Progenitor cell of endocrine pancreas (in vitro differentiated cells): ENCODE measurements around the gene COQ7. TPM values are rescaled to one million over a fixed set of nuclear protein-coding genes. Genes with fewer than 3 reads are reported as not detected.

ENCODE experiments used
- DNase-seq: peaks from one replicate; pipeline ENCODE4 v3.0.0; 2021; ENCODE audit warnings: low spot score; ENCODE audit not compliant: unreplicated experiment
- H3K27ac Mint-ChIP-seq: 2 replicates; pipeline ENCODE4 v1.8.0; 2021; ENCODE audit warnings: mild to moderate bottlenecking, moderate library complexity, mixed read lengths
- H3K27me3 Mint-ChIP-seq: 2 replicates; pipeline ENCODE4 v1.8.0; 2021; ENCODE audit warnings: mixed read lengths
- H3K36me3 Mint-ChIP-seq: 2 replicates; pipeline ENCODE4 v1.8.0; 2022; ENCODE audit warnings: mixed read lengths; ENCODE audit not compliant: insufficient read depth
- H3K4me1 Mint-ChIP-seq: 2 replicates; pipeline ENCODE4 v1.8.0; 2021; ENCODE audit warnings: low read depth, mixed read lengths
- H3K4me3 Mint-ChIP-seq: 2 replicates; pipeline ENCODE4 v1.8.0; 2021; ENCODE audit warnings: low read depth, mild to moderate bottlenecking, moderate library complexity, mixed read lengths
- H3K9me3 Mint-ChIP-seq: 2 replicates; pipeline ENCODE4 v1.8.0; 2021; ENCODE audit warnings: low read depth, mixed read lengths
- CTCF ChIP-seq: fragments of 200-600 bp; sonication (generic); IDR thresholded peaks from one replicate; pipeline ENCODE4 v1.5.0; 2021; ENCODE audit warnings: antibody characterized with exemption, mild to moderate bottlenecking; ENCODE audit not compliant: unreplicated experiment
- total RNA-seq: library from RNA; stranded (reverse); gene quantifications from 2 replicates; pipeline ENCODE4 v1.2.1, GENCODE V29; 2021

Gene COQ7
- total RNA-seq, 1 donor from 2014 or later: 26.3 TPM

- peaks cover 9% of the 10 kb centered on the region for H3K4me1 Mint-ChIP-seq
- no peak overlapping the region for H3K27ac Mint-ChIP-seq
- no peak for TF ChIP-seq CTCF
- H3K9me3 Mint-ChIP-seq: no peaks in the 10 kb centered on the region
- H3K36me3 Mint-ChIP-seq: no peaks in the 10 kb centered on the region
- peaks cover 45% of the 10 kb centered on the region for H3K27me3 Mint-ChIP-seq
- DNase-seq: no peak
- peak overlapping the region; percentile 2 for H3K4me3 Mint-ChIP-seq
Observed at GRCh38 chr16:19112099-19112407, 44.6 kb downstream of the COQ7 start.

- no peak for TF ChIP-seq CTCF
- Mint-ChIP-seq H3K4me3 (peak within 1 kb of the TSS; percentile 70), H3K9me3 (no peaks in the 10 kb centered on the region), H3K27ac (no peak within 1 kb of the TSS), H3K27me3 (peaks cover 38% of the 10 kb centered on the region), H3K36me3 (no peaks in the 10 kb centered on the region), H3K4me1 (peaks cover 9% of the 10 kb centered on the region)
- peak; percentile 29 for DNase-seq
Observed at GRCh38 chr16:19113577-19114358, 46.4 kb downstream of the COQ7 start, which contains the start of gene ITPRIPL2. Gene ITPRIPL2, plus strand, starts transcription at chr16:19113964. Its CDS starts 498 bp downstream, at chr16:19114462.

GRCh38 chr16:19114359-19115147 lies 47.1 kb downstream of the COQ7 start:
- Mint-ChIP-seq H3K9me3 (no peaks in the 10 kb centered on the region), H3K4me1 (peaks cover 9% of the 10 kb centered on the region), H3K36me3 (no peaks in the 10 kb centered on the region), H3K27me3 (peaks cover 33% of the 10 kb centered on the region), H3K27ac (no peak overlapping the region), H3K4me3 (peak overlapping the region; percentile 70)
- no peak for TF ChIP-seq CTCF
- DNase-seq: peak; percentile 29

- peaks cover 31% of the 10 kb centered on the region for H3K27me3 Mint-ChIP-seq
- H3K36me3 Mint-ChIP-seq: no peaks in the 10 kb centered on the region
- peak overlapping the region; percentile 60 for H3K4me3 Mint-ChIP-seq
- no peak for DNase-seq
- peaks cover 9% of the 10 kb centered on the region for H3K4me1 Mint-ChIP-seq
- H3K9me3 Mint-ChIP-seq: no peaks in the 10 kb centered on the region
- TF ChIP-seq CTCF: no peak
- no peak overlapping the region for H3K27ac Mint-ChIP-seq
Observed at GRCh38 chr16:19115148-19116021, 48.0 kb downstream of the COQ7 start.
